NCI-H446 (cell line): ENCODE data around the gene PHB1.

Source experiments
- DNase-seq, 2 experiments: peaks; one replicate each; lab custom pipeline; 2025; lab: John Stamatoyannopoulos, UW

PHB1 gene

DNA sequence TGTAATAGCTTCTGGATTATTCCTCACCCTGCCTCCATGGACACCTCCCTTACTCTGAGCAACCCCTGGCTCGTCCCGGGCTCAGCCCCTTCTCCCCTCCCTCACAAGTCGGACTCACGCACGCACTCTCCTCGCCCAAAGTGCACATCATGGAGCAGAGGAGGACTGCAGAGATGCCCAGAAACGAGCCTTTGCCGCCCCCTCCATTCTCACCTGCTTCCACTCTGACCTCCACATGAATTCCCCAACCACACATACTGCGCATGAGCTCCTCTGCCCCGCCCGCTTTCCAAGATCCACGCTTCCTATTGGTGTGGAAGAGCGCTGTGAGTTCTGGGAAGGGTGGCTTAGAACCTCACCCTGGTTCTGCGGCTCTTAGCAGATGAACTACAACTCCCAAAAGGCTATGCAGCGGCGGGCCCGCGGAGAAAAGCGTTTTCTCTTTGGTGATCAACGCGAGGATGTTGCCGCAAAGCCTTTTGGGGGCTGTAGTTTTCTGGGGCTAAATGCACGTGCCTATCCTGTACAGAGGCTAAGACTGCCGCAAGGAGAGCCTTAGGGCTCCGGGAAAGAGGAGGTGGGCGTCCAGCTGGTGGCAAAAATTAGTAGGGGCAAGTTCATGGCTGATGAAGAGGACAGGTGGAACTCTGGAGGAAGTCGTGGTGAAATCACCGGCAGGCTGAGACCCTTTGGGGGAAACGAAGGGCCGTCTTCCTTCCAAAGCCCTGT, at the start of gene PHB1:
Gene PHB1 (minus strand): TSS at position 261 of the 729 bp plus-strand sequence. CDS start 1,618 bp downstream, outside the sequence.
- DNase-seq = peak; percentile 95 to 98

- DNase-seq = no peak
Observed at GRCh38 chr17:49464049-49464448, 49.4 kb upstream of the PHB1 start.

DNA sequence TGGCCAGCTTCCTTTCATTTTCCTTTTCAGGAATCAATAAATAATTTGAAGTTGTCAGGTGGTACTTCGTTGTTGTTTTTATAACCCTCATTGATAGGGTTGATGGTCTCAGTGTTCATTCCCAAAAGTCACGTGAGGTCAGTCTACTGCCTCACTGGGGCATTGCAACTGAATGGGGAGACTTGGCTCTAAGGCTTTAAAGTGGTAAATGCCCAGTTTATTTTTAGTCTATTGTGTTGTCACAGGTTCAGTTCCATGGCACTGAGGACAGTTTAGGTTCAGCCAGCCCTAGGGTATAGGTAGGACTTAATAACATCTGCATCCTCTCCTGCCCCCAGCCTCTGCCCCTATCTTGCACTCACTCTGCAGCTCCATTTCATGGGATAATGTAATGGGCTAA, 46.9 kb upstream of the PHB1 start:
- no peak for DNase-seq

- DNase-seq = no peak
Observed at GRCh38 chr17:49460401-49460800, 45.7 kb upstream of the PHB1 start.

- no peak for DNase-seq
Observed at GRCh38 chr17:49459401-49459984, 44.8 kb upstream of the PHB1 start.

- DNase-seq = no peak
Observed at GRCh38 chr17:49457564-49458535, 43.2 kb upstream of the PHB1 start.

- peak in 1 of 2 experiments; percentile 25 for DNase-seq
Observed at GRCh38 chr17:49456183-49456965, 41.7 kb upstream of the PHB1 start.

DNA sequence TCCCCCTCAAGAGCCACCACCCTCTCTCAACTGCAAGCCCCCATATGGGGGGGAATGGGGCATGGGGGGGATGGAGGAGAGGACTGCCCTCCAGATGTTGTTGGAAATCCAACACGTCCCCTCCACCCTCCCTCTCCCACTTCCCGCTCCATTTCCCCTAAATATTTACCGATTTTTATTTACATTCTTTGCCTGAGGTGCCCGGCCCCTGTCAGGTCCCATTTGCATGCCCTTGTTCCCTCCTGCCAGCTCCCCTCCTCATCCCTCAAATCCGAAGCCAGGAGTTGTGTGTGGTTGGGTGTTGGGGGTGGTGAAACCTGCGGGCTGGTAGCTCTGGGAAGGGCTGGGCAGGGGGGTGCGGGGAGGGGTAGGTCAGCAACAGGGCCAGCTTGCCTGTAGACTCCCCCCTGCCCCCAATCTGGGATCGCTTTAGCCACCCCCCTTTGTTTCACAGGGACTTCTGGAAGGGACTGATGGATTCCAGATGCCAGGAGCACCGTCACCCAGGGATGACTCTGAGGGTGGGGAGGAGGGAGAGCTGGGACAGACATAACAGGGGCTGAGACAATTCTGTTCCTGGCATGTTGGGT, 40.7 kb upstream of the PHB1 start:
- DNase-seq = no peak

DNA sequence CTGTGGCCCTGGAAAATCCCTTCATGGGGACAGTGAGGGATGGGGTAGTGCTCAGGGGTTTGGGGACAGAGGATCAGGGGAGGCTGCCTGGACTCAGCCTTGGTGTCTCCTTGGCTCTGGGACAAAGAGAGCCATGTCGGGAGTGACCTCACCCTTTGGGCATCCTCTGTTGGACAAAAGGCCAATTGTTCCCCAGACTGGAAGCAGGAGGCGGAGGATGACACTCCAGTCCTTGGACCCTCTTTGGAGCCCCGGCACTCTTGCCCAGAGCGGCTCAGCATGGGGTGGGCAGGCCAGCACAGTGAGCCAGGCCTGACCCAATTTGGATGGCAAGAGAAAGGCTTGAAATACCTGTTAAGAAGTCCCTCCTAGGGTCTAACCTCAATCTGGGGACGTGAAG, 39.4 kb upstream of the PHB1 start:
- DNase-seq = no peak

DNA sequence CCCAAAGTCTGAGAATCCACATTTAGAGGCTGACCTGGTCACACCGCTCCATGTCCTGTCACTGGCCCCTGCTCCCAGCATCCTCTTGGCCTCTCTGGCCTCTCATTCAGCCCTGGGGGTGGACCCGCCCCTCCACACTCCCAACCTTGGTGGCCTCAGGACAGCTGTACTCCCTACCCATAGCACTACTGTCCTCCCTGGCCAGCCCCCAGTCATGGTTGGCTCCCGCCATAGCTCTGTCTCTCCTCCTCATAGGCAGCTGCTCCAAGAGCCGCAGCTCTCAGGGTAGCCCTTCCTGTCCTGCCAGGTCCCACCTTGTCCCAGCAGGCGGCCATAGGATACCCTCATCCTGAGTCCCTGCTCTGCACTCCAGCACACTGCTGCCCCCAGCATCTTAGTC, 38.0 kb upstream of the PHB1 start:
- no peak for DNase-seq

GRCh38 chr17:49452201-49452600, 37.5 kb upstream of the PHB1 start:
- DNase-seq = no peak

GRCh38 chr17:49450735-49451134, 36.1 kb upstream of the PHB1 start:
- DNase-seq = no peak

- no peak for DNase-seq
Observed at GRCh38 chr17:49450181-49450580, 35.5 kb upstream of the PHB1 start.

- no peak for DNase-seq
Observed at GRCh38 chr17:49447628-49448302, 33.1 kb upstream of the PHB1 start.

GRCh38 chr17:49445591-49445990, 30.9 kb upstream of the PHB1 start:
- no peak for DNase-seq

- DNase-seq = no peak
Observed at GRCh38 chr17:49444384-49444783, 29.7 kb upstream of the PHB1 start.

- no peak for DNase-seq
Observed at GRCh38 chr17:49443862-49444261, 29.2 kb upstream of the PHB1 start.

- peak; percentile 29 to 51 for DNase-seq
Observed at GRCh38 chr17:49442041-49442440, 27.4 kb upstream of the PHB1 start.

DNA sequence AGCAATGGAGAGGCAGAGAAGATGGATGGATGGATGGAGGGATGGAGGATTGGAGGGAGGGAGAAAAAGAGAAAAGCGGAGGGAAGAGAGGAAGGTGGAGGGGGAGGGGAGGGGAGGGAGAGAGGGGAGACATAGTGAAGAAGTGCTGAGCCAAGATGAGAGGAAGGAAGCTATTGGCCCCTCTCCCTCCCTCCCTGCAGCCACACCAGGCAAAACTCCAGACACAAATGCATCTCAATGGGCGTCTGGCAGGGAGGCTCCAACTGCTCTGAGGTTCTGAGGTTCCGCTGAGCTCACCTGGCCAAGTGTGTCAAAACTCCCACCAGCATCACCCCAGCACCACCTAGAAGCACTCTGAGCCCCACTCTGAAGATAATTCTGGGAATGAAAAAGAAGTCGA, 26.9 kb upstream of the PHB1 start:
- DNase-seq = no peak

- no peak for DNase-seq
Observed at GRCh38 chr17:49440581-49440980, 25.9 kb upstream of the PHB1 start.
